ENCODE results near the gene WAC.

GRCh38 chr10:28570598-28570997 lies 37.7 kb downstream of the WAC start:
- TF ChIP-seq, protein P1, sequence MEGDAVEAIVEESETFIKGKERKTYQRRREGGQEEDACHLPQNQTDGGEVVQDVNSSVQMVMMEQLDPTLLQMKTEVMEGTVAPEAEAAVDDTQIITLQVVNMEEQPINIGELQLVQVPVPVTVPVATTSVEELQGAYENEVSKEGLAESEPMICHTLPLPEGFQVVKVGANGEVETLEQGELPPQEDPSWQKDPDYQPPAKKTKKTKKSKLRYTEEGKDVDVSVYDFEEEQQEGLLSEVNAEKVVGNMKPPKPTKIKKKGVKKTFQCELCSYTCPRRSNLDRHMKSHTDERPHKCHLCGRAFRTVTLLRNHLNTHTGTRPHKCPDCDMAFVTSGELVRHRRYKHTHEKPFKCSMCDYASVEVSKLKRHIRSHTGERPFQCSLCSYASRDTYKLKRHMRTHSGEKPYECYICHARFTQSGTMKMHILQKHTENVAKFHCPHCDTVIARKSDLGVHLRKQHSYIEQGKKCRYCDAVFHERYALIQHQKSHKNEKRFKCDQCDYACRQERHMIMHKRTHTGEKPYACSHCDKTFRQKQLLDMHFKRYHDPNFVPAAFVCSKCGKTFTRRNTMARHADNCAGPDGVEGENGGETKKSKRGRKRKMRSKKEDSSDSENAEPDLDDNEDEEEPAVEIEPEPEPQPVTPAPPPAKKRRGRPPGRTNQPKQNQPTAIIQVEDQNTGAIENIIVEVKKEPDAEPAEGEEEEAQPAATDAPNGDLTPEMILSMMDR (IDR thresholded peaks at IDR 0.05): no peak
- no peak for TF ChIP-seq POLR2A (IDR thresholded peaks at IDR 0.05)

All from thyroid gland (tissue), 4 donors.